ENCODE data around the gene PPIF. TPM values are rescaled to one million over a fixed set of nuclear protein-coding genes. Genes with fewer than 3 reads are reported as not detected.

PPIF gene
- total and polyA plus RNA-seq, 2 of the 13 experiments (the other 11 are each of a cell fraction or from before 2014, with no cell fraction given) = 147 to 157 TPM

DNA sequence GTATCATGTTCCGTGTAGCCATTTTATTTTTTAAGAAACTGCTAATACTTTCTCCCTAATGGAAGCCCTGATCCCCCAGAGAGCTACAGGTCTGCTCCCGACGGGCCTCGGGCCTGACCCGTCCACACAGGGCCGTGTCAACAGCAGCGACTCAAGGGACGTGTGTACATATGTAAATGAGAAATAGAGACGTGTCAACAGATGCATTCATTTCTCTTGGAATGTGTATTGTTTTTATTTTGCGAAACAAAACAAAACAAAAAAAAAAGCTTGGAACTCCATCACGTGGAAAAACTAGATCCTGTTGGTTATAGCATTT, 31.7 kb upstream of the PPIF start (continued):
- TF ChIP-seq, protein P1, sequence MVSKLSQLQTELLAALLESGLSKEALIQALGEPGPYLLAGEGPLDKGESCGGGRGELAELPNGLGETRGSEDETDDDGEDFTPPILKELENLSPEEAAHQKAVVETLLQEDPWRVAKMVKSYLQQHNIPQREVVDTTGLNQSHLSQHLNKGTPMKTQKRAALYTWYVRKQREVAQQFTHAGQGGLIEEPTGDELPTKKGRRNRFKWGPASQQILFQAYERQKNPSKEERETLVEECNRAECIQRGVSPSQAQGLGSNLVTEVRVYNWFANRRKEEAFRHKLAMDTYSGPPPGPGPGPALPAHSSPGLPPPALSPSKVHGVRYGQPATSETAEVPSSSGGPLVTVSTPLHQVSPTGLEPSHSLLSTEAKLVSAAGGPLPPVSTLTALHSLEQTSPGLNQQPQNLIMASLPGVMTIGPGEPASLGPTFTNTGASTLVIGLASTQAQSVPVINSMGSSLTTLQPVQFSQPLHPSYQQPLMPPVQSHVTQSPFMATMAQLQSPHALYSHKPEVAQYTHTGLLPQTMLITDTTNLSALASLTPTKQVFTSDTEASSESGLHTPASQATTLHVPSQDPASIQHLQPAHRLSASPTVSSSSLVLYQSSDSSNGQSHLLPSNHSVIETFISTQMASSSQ (IDR thresholded peaks at IDR 0.05; ENCODE audit: low read depth) = no peak
- TF ChIP-seq, protein P1 (CRISPR knock-in tag; IDR thresholded peaks at IDR 0.05; ENCODE audit: borderline replicate concordance) = no peak
- TF ChIP-seq ZNF569 (CRISPR knock-in tag; IDR thresholded peaks at IDR 0.05; ENCODE audit: borderline replicate concordance) (no peak), KDM4B (CRISPR knock-in tag; IDR thresholded peaks at IDR 0.05) (no peak), SNRNP70 (IDR thresholded peaks at IDR 0.05; ENCODE audit: low read depth, low read length) (no peak), STAT5B (CRISPR knock-in tag; IDR thresholded peaks at IDR 0.05) (no peak), MBNL3 (CRISPR knock-in tag; conservative IDR thresholded peaks at IDR 0.05) (no peak), HMGA1 (CRISPR knock-in tag; conservative IDR thresholded peaks at IDR 0.05) (no peak), ZNF17 (CRISPR knock-in tag; IDR thresholded peaks at IDR 0.05) (no peak)
- TF ChIP-seq, protein P2, sequence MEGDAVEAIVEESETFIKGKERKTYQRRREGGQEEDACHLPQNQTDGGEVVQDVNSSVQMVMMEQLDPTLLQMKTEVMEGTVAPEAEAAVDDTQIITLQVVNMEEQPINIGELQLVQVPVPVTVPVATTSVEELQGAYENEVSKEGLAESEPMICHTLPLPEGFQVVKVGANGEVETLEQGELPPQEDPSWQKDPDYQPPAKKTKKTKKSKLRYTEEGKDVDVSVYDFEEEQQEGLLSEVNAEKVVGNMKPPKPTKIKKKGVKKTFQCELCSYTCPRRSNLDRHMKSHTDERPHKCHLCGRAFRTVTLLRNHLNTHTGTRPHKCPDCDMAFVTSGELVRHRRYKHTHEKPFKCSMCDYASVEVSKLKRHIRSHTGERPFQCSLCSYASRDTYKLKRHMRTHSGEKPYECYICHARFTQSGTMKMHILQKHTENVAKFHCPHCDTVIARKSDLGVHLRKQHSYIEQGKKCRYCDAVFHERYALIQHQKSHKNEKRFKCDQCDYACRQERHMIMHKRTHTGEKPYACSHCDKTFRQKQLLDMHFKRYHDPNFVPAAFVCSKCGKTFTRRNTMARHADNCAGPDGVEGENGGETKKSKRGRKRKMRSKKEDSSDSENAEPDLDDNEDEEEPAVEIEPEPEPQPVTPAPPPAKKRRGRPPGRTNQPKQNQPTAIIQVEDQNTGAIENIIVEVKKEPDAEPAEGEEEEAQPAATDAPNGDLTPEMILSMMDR (CRISPR knock-in tag; IDR thresholded peaks at IDR 0.05) = no peak
- TF ChIP-seq, protein P3, sequence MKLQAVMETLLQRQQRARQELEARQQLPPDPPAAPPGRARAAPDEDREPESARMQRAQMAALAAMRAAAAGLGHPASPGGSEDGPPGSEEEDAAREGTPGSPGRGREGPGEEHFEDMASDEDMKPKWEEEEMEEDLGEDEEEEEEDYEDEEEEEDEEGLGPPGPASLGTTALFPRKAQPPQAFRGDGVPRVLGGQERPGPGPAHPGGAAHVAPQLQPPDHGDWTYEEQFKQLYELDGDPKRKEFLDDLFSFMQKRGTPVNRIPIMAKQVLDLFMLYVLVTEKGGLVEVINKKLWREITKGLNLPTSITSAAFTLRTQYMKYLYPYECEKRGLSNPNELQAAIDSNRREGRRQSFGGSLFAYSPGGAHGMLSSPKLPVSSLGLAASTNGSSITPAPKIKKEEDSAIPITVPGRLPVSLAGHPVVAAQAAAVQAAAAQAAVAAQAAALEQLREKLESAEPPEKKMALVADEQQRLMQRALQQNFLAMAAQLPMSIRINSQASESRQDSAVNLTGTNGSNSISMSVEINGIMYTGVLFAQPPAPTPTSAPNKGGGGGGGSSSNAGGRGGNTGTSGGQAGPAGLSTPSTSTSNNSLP (IDR thresholded peaks at IDR 0.05; ENCODE audit: low read depth, low read length) = no peak

All from HepG2 (cell line).